Glomerular visceral epithelial cell (primary cell): ENCODE results near the gene C5orf15.

Experiments used
- DNase-seq: peaks from one replicate; pipeline ENCODE4 v3.0.0-alpha.2; 2016; ENCODE audit errors: extremely low spot score

The C5orf15 gene

DNA sequence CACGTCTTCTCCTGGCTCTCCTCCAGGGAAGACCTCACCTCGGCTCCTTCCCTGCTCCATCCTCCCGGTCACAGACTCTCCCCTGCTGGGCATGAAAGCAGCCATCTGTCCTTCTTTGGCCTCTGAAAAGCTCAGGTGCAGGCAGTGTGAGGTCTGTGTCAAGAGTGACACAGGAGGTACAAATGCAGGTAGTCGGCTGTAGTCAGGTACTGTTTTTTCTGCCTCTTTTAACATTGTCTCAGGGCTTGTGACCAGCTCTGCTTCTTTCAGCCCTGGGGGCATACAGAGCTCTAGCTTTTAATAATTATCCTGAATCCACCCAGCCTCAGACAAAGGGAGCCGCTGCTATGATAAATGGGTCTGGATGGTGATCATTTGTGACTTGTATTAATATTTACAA is 46.4 kb downstream of the C5orf15 start:
- DNase-seq: no peak

DNA sequence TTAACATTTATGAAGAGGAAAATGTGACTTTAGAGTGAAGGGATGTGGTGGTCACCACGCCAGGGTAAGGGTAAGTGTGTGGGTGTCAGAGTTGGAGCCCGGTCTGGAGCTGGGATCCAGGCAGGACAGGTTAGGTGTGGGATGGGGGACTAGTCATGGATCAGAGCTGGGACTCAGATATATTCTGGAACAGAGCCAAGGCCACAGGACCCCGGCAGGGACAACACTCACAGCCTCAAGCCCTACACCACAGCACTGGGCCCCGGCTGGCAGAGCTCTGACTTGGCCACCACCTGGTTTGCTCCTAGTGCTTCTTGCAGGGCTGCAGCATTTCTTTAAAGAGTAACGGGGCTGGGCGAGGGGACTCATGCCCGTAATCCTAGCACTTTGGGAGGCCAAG is 47.4 kb downstream of the C5orf15 start:
- no peak for DNase-seq

DNA sequence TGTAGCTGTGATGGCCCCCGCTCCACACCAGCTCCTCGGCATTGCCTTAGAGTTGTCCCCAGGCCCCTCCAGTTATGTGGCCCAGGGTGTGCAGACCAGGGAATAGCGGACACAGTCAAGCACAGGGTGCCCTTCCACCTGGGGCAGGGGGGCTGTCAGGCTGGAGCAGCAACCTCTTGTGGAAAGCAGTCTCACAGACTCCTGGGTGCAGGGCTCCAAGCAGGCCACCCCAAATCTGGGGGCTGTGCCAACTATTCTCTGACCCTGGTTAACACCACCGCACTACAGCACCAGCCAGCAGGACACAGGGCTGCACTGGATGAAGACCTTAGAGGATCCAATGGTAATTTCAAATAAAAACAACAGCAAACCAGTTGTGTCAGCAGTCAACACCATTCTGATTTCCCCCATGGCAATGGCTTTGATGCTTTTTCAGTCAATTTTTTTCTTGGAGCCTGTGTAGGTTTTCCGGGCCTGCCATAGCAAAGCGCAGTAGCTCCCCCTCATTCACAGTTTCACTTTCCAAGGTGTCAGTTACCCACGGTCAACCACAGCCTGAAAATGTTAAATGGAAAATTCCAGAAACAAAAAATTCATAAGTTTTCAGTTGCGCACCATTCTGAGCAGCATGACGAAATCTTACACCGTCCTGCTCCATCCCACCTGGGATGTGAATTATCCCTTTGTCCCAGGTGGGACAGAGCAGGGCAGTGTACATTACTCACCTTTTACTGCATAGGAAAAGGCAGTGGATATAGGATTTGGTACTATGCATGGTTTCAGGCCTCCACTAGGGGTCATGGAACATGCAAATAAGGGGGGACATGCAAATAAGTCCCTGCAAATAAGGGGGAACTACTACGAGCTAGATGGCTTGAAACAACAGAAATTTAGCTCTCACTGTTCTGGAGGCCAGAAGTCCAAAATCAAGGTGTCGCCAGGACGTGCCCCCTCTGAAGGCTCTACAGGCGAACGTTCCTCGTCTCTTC is 49.0 kb downstream of the C5orf15 start:
- DNase-seq: no peak

DNA sequence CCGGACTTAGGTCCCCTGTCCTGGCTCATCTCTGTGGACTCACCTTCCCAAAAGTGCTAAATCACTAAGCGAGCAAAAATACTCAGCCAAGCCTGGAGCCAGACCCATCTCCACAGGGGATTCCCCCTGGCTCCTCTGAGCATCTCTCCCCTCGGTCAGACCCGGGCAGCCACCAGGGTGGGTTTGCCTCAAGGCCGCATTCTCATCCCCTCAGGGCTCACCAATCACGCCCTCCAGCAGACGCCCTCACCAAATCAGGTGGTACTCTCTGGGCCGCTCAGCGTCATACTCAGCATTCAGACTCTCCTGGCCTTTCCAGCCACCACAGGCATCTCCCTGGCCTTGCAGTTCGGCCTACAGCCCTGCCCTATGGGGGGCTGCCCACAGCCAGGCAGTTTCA is 49.7 kb downstream of the C5orf15 start:
- no peak for DNase-seq

DNA sequence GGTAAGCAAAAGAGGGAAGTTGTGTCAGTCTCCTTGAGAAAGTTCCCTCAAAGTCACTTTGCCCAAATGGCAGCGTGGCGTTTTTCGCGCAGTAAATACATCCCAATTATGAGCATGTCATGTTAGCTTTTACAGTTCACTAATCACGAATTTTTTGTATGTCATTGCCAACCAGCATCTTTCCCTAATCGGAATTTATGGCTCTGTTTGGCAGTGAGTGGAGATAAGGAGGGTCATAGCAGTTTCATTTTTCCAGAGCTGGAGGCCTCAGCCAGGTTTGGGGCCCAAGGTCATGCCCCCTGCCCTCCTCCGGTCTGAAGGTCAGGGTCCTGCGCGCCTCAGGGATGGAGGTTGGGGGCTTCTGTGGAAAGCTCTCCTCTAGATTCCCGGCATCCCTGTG is 50.1 kb downstream of the C5orf15 start:
- no peak for DNase-seq

DNA sequence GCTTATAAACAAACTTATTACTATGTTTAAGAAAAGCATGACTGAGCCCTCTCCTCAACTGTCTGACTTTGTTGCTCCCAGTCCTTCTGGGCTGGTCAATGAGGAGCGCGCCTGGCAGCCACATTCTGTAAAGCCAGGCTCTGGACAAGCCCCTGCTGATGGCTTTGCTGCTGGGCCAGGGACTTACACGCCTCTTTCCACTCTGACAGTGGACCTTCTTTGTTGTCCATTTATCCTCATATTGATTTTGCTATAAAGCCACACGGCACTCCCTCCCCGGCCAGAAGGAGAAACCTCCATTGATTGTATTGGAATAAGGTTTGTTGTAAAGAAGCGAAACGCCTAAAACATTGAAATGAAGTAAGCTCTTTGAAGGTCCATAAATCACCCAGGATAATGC is 50.6 kb downstream of the C5orf15 start:
- no peak for DNase-seq

DNA sequence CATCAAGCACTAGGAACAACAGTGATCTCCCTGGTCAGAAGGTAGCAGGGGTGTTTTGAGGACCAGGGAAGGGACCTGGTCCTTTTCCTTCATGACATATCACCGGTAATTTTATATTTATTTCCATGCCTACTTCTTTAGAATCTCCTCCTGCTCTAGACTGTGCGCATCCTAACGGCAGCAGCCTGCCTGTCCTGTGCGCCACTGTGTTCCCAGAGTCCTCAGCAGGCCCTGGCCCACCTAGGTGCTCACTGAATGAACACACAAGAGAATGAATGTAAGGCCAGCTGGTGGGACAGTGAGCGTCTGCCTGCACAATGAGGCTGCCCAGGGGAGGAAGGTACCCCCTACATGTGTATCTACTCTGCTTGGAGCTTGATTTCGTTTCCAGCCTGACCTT is 51.5 kb downstream of the C5orf15 start:
- DNase-seq: no peak

DNA sequence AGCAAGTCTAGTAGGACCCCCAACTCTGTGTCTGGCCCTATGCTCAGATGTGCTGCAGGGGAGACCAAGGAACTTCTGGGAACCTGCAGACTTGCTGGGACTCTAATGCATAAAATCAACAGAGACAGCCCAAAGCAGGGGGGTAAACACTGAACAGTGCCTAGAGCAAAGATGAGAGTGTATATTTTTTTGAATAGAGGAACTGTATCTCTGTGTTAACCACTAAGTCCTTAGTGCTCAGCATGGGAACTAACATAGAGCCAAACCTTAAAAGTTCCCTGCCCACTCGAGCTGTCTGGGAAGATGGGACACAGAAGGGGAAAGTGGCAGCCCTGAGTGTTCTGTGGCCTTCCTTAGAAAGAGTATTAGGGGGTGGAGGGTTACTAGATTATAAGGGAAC is 51.9 kb downstream of the C5orf15 start:
- no peak for DNase-seq

DNA sequence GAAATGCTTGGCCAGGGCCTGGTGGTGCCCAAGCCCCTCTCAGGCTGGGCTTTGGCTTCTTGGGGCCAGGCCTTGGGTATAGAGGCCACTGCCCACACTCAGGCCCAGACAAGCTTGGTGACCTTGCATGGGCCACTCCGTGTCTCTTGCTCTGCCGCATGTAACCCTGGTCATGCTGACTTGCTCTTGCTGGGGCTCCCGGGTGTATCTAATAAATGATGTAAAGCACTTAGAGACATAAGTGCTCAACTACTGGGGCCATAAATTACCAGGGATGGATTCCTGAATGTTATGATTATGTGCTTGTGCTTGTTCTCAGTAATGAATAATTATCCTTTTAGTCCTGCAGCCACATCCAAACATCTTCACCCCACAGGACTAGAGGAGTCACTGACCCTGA is 54.0 kb downstream of the C5orf15 start:
- DNase-seq: no peak

DNA sequence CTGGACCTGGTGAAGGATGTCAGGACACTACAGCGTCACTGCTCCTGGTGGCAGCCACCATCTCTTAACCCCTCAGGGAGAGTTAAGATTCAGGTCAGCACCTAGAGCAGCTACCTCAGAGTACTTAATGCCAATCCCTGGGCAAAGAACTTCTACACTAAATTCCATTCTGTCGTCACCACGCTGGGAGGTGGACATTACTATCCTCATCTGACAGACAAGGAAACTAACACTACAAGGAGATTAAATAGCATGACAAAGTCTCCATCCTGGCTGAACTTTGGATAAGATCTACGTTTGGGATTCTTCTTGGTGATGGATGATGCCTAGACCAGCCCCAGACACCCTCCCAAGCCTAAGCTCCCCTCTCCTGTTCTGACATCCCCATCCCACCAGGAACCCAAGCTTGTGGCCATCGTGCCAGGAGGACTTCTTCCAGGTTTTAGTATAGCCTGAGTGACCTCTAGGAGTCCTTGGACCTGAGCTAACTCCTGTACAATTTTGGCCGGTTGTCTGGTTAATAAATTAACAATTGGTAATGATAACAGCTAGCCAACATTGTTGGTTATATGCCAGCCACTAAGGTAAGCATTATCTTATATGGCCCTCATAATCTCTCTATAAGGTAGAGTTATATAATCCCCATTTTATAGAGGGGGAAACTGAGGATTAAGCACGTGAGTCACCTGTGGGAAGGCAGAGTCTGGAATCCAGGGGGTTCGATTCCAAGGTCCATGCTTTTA is 54.8 kb downstream of the C5orf15 start:
- DNase-seq: no peak

DNA sequence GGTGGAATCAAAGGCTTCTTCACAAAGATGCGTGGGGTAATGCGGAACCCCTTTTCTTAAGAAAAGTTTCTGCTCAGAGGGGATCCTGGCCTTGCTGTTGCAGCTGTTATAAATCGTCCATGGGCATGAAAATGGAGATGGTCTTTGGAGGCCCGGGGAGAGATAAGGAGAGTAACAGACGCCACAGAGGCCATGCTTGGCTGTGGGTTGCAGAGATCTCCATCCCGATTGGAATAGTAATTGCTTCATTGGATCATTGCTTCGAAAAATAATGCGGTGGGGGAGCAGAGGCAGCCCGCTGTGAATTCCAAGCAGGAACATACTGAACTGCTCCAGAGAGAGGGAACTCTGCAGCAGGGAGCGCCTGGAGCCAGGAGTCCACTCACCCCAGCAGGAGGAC is 55.5 kb downstream of the C5orf15 start:
- no peak for DNase-seq

DNA sequence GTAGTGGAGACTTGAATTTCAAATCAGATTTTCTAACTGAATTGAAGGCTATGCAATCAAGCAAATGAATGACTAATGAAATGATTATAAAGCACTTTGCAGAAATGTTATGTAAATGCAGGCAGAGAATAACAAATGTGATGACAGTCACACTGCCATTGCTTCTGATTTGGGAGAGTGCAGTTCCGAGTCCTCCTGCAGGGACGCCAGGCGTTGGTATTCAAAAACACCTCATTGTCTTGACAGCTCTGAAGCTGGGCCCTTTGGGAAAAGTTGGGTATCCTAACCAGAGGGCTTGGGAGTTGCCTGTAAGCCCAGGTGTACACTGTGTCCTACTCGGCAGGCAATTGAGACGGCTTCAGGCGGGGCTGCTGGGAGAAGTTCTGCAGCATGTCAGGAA is 57.9 kb downstream of the C5orf15 start:
- DNase-seq: no peak

DNA sequence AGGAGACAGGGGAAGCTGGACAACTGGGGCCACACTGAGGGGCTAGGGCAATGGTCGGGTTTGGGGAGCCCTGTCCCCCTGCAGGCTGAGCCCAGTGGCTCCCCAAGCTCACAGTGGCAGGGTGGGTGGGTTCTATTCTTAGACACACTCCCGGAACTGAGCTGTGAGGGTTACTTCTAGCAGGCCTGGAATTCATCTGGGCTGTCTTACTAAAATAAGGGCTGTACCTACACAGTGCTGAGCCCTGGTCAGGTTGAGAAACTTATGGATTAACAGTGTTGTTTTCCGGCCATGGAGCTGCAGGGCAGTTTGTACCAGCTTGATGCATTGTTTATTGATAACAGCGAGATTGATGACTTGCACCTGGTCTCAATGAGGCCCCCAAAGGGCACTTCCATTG is 58.8 kb downstream of the C5orf15 start:
- no peak for DNase-seq

DNA sequence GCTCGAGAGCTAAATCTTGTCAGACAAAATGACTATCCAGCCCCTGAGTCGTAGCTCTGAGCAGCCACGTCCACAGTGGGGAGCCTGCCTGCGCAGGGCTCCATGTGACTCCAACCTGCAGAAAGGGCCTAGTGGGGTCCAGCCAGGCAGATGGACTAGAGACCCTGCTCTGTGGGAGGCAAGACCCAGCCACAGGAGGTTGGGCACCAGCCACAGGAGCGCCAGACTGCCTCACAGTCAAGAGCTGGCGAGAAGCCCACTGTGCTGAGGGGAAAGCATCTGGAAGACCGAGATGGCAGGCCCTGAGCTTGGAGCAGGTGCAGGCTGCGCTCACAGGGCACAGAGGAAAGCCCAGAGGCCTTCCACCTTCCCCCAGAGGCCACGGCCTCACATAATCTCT is 61.4 kb downstream of the C5orf15 start:
- DNase-seq: no peak

DNA sequence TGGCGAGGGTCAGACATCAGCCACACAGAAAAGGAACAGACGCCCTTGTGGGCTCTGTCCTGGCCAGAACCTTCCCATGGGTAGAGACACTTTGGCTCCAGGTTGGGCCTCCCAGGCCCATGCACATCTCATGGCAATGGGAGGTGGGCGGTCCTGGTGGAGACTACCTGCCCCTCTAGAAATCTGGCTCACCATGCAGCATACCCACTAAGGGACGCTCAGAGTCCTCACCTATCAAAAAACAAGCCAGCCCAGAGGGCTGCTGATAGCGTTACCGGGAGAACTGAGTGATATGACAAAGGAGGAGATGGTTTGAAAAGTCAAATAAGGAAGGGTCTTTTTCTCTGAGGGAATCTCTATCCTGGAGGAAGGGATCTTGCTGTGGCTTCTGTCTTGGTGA is 62.1 kb downstream of the C5orf15 start:
- no peak for DNase-seq
